ENCODE measurements around the gene GLUD1.

The GLUD1 gene

DNA sequence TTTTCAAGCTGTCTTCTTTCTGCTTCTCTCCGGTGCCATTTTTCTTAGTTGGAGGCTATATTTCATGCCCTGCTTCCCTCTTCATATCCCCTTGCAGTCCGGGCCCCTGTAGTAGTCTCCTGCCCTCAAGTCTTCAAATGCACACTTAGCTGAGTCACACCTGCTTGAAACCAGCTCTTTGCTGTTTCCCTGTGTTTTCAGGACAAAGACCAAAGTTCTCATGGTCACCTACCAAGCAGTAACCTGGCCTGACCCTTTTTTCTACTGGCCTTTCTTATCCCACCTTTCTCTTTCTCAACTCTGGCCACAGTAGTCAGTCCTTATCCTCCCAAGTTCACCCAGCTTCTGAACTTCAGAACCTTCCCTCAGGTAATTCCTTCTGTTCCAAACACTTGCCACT lies 28.5 kb downstream of the GLUD1 start:
- no peak for TF ChIP-seq SIN3A (IDR thresholded peaks at IDR 0.05; ENCODE audit: borderline replicate concordance, insufficient read depth, low read length)

DNA sequence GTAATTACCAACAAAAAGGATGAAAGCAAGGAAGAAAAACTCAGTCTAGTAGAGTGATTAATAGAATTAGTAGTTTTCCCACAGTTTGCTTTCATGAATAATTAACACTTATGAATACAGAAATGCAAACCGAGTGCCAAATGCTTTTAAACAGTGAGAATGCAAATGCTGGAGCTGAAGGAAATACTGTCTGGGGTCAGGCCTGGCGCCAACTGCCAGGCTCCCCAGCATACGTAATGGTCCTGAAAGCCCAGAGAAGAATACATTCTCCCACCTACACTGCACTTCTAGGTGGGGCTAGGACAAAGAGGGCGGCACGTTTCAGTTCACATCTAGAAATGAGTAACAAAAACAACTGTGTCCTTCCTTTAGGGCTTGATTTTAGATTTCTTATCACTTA lies 30.0 kb downstream of the GLUD1 start:
- TF ChIP-seq TAF1 (IDR thresholded peaks at IDR 0.05; ENCODE audit: borderline replicate concordance, insufficient read depth, low read length) (no peak), POLR2AphosphoS5 (IDR thresholded peaks at IDR 0.05; ENCODE audit: low read depth, low read length) (no peak), SIN3A (IDR thresholded peaks at IDR 0.05; ENCODE audit: borderline replicate concordance, insufficient read depth, low read length) (no peak), REST (IDR thresholded peaks at IDR 0.05; ENCODE audit: insufficient read depth in 1 of 2, low read depth in 2 of 2, low read length in 2 of 2) (no peak), FOXP2 (optimal IDR thresholded peaks at IDR 0.05; ENCODE audit: borderline replicate concordance, extremely low read depth, extremely low read length, insufficient read depth) (no peak)

- TF ChIP-seq REST (IDR thresholded peaks at IDR 0.05; ENCODE audit: insufficient read depth in 1 of 2, low read depth in 2 of 2, low read length in 2 of 2) (no peak), TAF1 (IDR thresholded peaks at IDR 0.05; ENCODE audit: borderline replicate concordance, insufficient read depth, low read length) (no peak)
Observed at GRCh38 chr10:87060280-87060928, 34.2 kb downstream of the GLUD1 start.

- no peak for TF ChIP-seq SIN3A (IDR thresholded peaks at IDR 0.05; ENCODE audit: borderline replicate concordance, insufficient read depth, low read length)
- no peak for TF ChIP-seq POLR2AphosphoS5 (IDR thresholded peaks at IDR 0.05; ENCODE audit: low read depth, low read length)
- TF ChIP-seq REST (IDR thresholded peaks at IDR 0.05; ENCODE audit: insufficient read depth in 1 of 2, low read depth in 2 of 2, low read length in 2 of 2) = no peak
- TF ChIP-seq FOXP2 (optimal IDR thresholded peaks at IDR 0.05; ENCODE audit: borderline replicate concordance, extremely low read depth, extremely low read length, insufficient read depth) = no peak
- TF ChIP-seq TAF1 (IDR thresholded peaks at IDR 0.05; ENCODE audit: borderline replicate concordance, insufficient read depth, low read length) = no peak
Observed at GRCh38 chr10:87059401-87059800, 35.2 kb downstream of the GLUD1 start.

DNA sequence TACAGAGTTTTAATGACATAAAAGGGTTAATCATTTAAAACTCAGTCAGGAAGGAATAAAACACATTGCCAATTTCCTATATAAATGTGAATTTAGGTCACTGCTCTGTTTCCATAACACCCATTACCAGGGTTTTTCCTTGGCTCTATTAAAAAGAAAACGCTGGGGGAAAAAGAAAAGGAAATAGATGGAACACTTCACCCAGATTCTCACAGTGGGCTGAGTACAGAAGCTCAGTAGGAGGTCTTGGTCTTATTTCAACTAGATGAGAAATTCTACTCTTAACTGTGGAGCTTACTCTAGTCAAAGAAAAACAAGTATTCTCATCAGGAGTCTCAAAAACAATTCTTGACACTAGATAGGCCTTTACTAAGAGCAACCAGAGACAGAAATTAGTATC lies 36.5 kb downstream of the GLUD1 start:
- no peak for TF ChIP-seq FOXP2 (optimal IDR thresholded peaks at IDR 0.05; ENCODE audit: borderline replicate concordance, extremely low read depth, extremely low read length, insufficient read depth)
- no peak for TF ChIP-seq TAF1 (IDR thresholded peaks at IDR 0.05; ENCODE audit: borderline replicate concordance, insufficient read depth, low read length)
- TF ChIP-seq REST (IDR thresholded peaks at IDR 0.05; ENCODE audit: insufficient read depth in 1 of 2, low read depth in 2 of 2, low read length in 2 of 2) = no peak
- no peak for TF ChIP-seq SIN3A (IDR thresholded peaks at IDR 0.05; ENCODE audit: borderline replicate concordance, insufficient read depth, low read length)
- no peak for TF ChIP-seq POLR2AphosphoS5 (IDR thresholded peaks at IDR 0.05; ENCODE audit: low read depth, low read length)
